Mesothelial cell of epicardium (in vitro differentiated cells): Measurements from ENCODE around the gene APCDD1. TPM values are rescaled to one million over a fixed set of nuclear protein-coding genes. Genes with fewer than 3 reads are reported as not detected.

Experiments
- DNase-seq, 2 experiments: peaks; one replicate each; pipeline ENCODE4 v3.0.0; 2021; ENCODE audit warnings: low spot score in 2 of 2; ENCODE audit not compliant: unreplicated experiment in 2 of 2
- H3K27ac Mint-ChIP-seq: 2 replicates; pipeline ENCODE4 v1.8.0; 2021; ENCODE audit warnings: mixed read lengths
- H3K27me3 Mint-ChIP-seq: 2 replicates; pipeline ENCODE4 v1.8.0; 2021; ENCODE audit warnings: low read depth, mixed read lengths
- H3K36me3 Mint-ChIP-seq: 2 replicates; pipeline ENCODE4 v1.8.0; 2021; ENCODE audit warnings: mixed read lengths
- H3K4me1 Mint-ChIP-seq: 2 replicates; pipeline ENCODE4 v1.8.0; 2021; ENCODE audit warnings: mixed read lengths
- H3K4me3 Mint-ChIP-seq: 2 replicates; pipeline ENCODE4 v1.8.0; 2021; ENCODE audit warnings: mild to moderate bottlenecking, moderate library complexity, mixed read lengths
- H3K9me3 Mint-ChIP-seq: 2 replicates; pipeline ENCODE4 v1.8.0; 2021; ENCODE audit warnings: mixed read lengths
- CTCF ChIP-seq: fragments of 200-600 bp; sonication (generic); IDR thresholded peaks from one replicate; pipeline ENCODE4 v1.5.0; 2021; ENCODE audit warnings: antibody characterized with exemption; ENCODE audit not compliant: unreplicated experiment
- total RNA-seq: library from RNA; stranded (reverse); gene quantifications from 3 replicates; pipeline ENCODE4 v1.2.1, GENCODE V29; 2021

The APCDD1 gene
- total RNA-seq, 1 donor from 2014 or later: 104 TPM

DNA sequence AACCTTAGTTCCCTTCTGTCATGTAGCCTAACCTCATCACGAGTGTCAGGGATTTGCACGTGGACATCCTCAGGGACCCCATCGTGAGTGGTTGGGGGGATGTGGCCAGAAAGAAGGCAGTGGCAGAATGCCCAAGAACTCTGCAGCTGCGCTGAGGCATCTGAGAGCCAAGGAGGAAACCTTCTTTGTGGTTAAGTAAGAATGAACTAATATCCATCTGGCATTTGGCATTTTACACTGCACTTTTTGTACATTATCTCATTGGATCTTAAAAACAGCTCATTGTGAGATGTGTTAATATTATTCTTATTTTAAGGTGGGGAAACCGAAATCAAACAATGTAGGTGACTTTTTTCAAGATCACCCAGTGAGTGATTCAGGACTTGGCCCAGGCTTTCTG lies 32.6 kb upstream of the APCDD1 start:
- Mint-ChIP-seq H3K4me1 (peaks cover 11% of the 10 kb centered on the region), H3K9me3 (peaks cover 25% of the 10 kb centered on the region), H3K4me3 (no peak overlapping the region), H3K36me3 (peaks cover 5% of the 10 kb centered on the region), H3K27ac (no peak overlapping the region), H3K27me3 (peaks cover 4% of the 10 kb centered on the region)
- DNase-seq: no peak
- TF ChIP-seq CTCF: no peak

DNA sequence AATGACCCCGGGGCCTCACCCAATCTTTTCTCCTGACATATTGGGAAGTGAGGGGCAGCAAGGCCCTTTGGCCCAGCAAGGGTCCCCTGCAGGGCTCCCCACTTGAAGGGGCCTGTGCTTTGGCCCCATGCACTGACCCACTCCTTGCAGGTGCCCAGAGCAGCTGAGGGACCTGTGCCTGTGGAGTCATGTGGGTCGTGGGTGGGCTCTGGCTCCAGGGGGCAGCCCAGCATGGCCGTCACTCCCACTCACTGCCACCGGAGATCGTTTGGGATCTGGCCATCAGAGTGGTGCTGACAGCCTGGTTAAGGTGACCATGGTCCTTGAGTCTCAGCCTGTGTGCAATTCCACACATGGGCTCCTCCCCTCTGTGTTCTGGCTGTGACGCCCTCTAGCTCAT lies 31.7 kb upstream of the APCDD1 start:
- Mint-ChIP-seq H3K36me3 (peaks cover 5% of the 10 kb centered on the region), H3K27me3 (peaks cover 4% of the 10 kb centered on the region), H3K9me3 (peaks cover 25% of the 10 kb centered on the region), H3K27ac (no peak overlapping the region), H3K4me3 (no peak overlapping the region), H3K4me1 (peaks cover 8% of the 10 kb centered on the region)
- DNase-seq: no peak
- no peak for TF ChIP-seq CTCF

GRCh38 chr18:10424585-10425307 lies 29.7 kb upstream of the APCDD1 start:
- Mint-ChIP-seq H3K4me3 (no peak overlapping the region), H3K4me1 (peaks cover 18% of the 10 kb centered on the region)
- TF ChIP-seq CTCF: no peak

GRCh38 chr18:10430677-10431076 lies 23.8 kb upstream of the APCDD1 start:
- DNase-seq: no peak
- Mint-ChIP-seq H3K27me3 (no peaks in the 10 kb centered on the region), H3K9me3 (no peaks in the 10 kb centered on the region), H3K27ac (no peak overlapping the region), H3K4me3 (no peak overlapping the region), H3K4me1 (peaks cover 35% of the 10 kb centered on the region), H3K36me3 (no peaks in the 10 kb centered on the region)
- no peak for TF ChIP-seq CTCF

More at GRCh38 chr18:10424585-10425307, 29.7 kb upstream of the APCDD1 start:
- H3K27ac Mint-ChIP-seq: peak overlapping the region; percentile 57
- no peak for DNase-seq
- peaks cover 4% of the 10 kb centered on the region for H3K27me3 Mint-ChIP-seq
- H3K36me3 Mint-ChIP-seq: peaks cover 5% of the 10 kb centered on the region
- peaks cover 19% of the 10 kb centered on the region for H3K9me3 Mint-ChIP-seq

GRCh38 chr18:10431680-10432079 lies 22.8 kb upstream of the APCDD1 start:
- Mint-ChIP-seq H3K4me1 (peaks cover 35% of the 10 kb centered on the region), H3K27me3 (no peaks in the 10 kb centered on the region), H3K4me3 (no peak overlapping the region), H3K36me3 (no peaks in the 10 kb centered on the region), H3K9me3 (no peaks in the 10 kb centered on the region), H3K27ac (no peak overlapping the region)
- no peak for TF ChIP-seq CTCF
- DNase-seq: no peak
